ENCODE results near the gene TTC23.

Gene TTC23

GRCh38 chr15:99265541-99266070, 16.2 kb upstream of the TTC23 start:
- no peak for TF ChIP-seq GATA3 (IDR thresholded peaks at IDR 0.05; ENCODE audit: low read depth, low read length)
- TF ChIP-seq GATA2 (IDR thresholded peaks at IDR 0.05; ENCODE audit: low read depth, low read length) = no peak

GRCh38 chr15:99264125-99264524, 14.7 kb upstream of the TTC23 start:
- TF ChIP-seq GATA3 (IDR thresholded peaks at IDR 0.05; ENCODE audit: low read depth, low read length) (no peak), GATA2 (IDR thresholded peaks at IDR 0.05; ENCODE audit: low read depth, low read length) (no peak)

- no peak for TF ChIP-seq GATA2 (IDR thresholded peaks at IDR 0.05; ENCODE audit: low read depth, low read length)
- no peak for TF ChIP-seq GATA3 (IDR thresholded peaks at IDR 0.05; ENCODE audit: low read depth, low read length)
Measured at GRCh38 chr15:99257107-99257750, 7.8 kb upstream of the TTC23 start.

GRCh38 chr15:99253381-99254090, 4.2 kb upstream of the TTC23 start:
- no peak for TF ChIP-seq GATA2 (IDR thresholded peaks at IDR 0.05; ENCODE audit: low read depth, low read length)
- no peak for TF ChIP-seq GATA3 (IDR thresholded peaks at IDR 0.05; ENCODE audit: low read depth, low read length)

GRCh38 chr15:99252326-99252725, 2.9 kb upstream of the TTC23 start:
- TF ChIP-seq GATA3 (IDR thresholded peaks at IDR 0.05; ENCODE audit: low read depth, low read length) = no peak
- no peak for TF ChIP-seq GATA2 (IDR thresholded peaks at IDR 0.05; ENCODE audit: low read depth, low read length)

GRCh38 chr15:99250857-99251841, 1.8 kb upstream of the TTC23 start, which contains the start of gene LRRC28:
TSS of gene LRRC28 (plus strand) at chr15:99251481. CDS start at chr15:99255958, 4,477 bp downstream.
- TF ChIP-seq GATA3 (IDR thresholded peaks at IDR 0.05; ENCODE audit: low read depth, low read length) (no peak), GATA2 (IDR thresholded peaks at IDR 0.05; ENCODE audit: low read depth, low read length) (no peak; the same call in 1 of the 2 replicates)

GRCh38 chr15:99250494-99250856, 1.1 kb upstream of the TTC23 start:
- TF ChIP-seq GATA2 (IDR thresholded peaks at IDR 0.05; ENCODE audit: low read depth, low read length) = no peak
- no peak for TF ChIP-seq GATA3 (IDR thresholded peaks at IDR 0.05; ENCODE audit: low read depth, low read length)

GRCh38 chr15:99250001-99250400, 620 bp upstream of the TTC23 start:
- TF ChIP-seq GATA3 (IDR thresholded peaks at IDR 0.05; ENCODE audit: low read depth, low read length) (no peak), GATA2 (IDR thresholded peaks at IDR 0.05; ENCODE audit: low read depth, low read length) (no peak)

- TF ChIP-seq GATA2 (IDR thresholded peaks at IDR 0.05; ENCODE audit: low read depth, low read length) (no peak), GATA3 (IDR thresholded peaks at IDR 0.05; ENCODE audit: low read depth, low read length) (no peak)
Measured at GRCh38 chr15:99248000-99248715, 1.2 kb downstream of the TTC23 start.

- no peak for TF ChIP-seq GATA2 (IDR thresholded peaks at IDR 0.05; ENCODE audit: low read depth, low read length)
- TF ChIP-seq GATA3 (IDR thresholded peaks at IDR 0.05; ENCODE audit: low read depth, low read length) = no peak
Measured at GRCh38 chr15:99247062-99247461, 2.3 kb downstream of the TTC23 start.

GRCh38 chr15:99244306-99244705, 5.1 kb downstream of the TTC23 start:
- TF ChIP-seq GATA3 (IDR thresholded peaks at IDR 0.05; ENCODE audit: low read depth, low read length) = no peak
- TF ChIP-seq GATA2 (IDR thresholded peaks at IDR 0.05; ENCODE audit: low read depth, low read length) = no peak

GRCh38 chr15:99241752-99242151, 7.6 kb downstream of the TTC23 start:
- TF ChIP-seq GATA2 (IDR thresholded peaks at IDR 0.05; ENCODE audit: low read depth, low read length) (no peak), GATA3 (IDR thresholded peaks at IDR 0.05; ENCODE audit: low read depth, low read length) (no peak)

GRCh38 chr15:99239545-99240198, 9.7 kb downstream of the TTC23 start:
- TF ChIP-seq GATA2 (IDR thresholded peaks at IDR 0.05; ENCODE audit: low read depth, low read length) (no peak), GATA3 (IDR thresholded peaks at IDR 0.05; ENCODE audit: low read depth, low read length) (no peak)

Measured in SH-SY5Y (cell line).